Endothelial cell of umbilical vein (primary cell): Measurements from ENCODE around the gene SLC9A9. TPM values are rescaled to one million over a fixed set of nuclear protein-coding genes. Genes with fewer than 3 reads are reported as not detected.

Experiments used
- BruUV-seq: library from RNA; stranded (reverse); fragments of 400-500 nt; replicated peaks from 2 replicates; lab custom pipeline; 2021; lab: Mats Ljungman, UMichigan
- CTCF ChIA-PET: fragments of 300-600, 350-600 bp; sonication (Branson Sonifier 250); formaldehyde crosslinking; loops from one replicate; lab custom pipeline; 2021; ENCODE audit warnings: antibody characterized with exemption, inconsistent platforms; lab: Charles Lee
- POLR2A ChIA-PET: fragments of 300-600, 350-600 bp; sonication (Branson Sonifier 250); formaldehyde crosslinking; loops from one replicate; lab custom pipeline; 2021; ENCODE audit warnings: antibody characterized with exemption, inconsistent platforms; lab: Charles Lee
- DNase-seq: peaks from one replicate; pipeline ENCODE4 v3.0.0-alpha.2; 2011; ENCODE audit warnings: low read depth, low spot score
- FAIRE-seq: peaks from 2 replicates; lab custom pipeline; 2011; peaks lifted over from hg19 to GRCh38; lab: Jason Lieb, UNC
- H2AFZ ChIP-seq: 2 replicates; pipeline ENCODE4 v1.6.0; 2012; ENCODE audit warnings: low read depth, low read length, control low read depth, inconsistent platforms
- H3K27ac ChIP-seq: 2 replicates; pipeline ENCODE4 v1.5.1; 2011; ENCODE audit warnings: low read depth, mild to moderate bottlenecking, control low read depth, low read length, moderate library complexity; ENCODE audit not compliant: insufficient read depth
- H3K27me3 ChIP-seq, 2 experiments: 2 replicates each; pipeline versions ENCODE4 v1.6.0 to v1.6.1; 2011; ENCODE audit warnings: low read length in 2 of 2, mixed read lengths in 1 of 2; ENCODE audit not compliant: control insufficient read depth in 2 of 2, insufficient read depth in 2 of 2
- H3K36me3 ChIP-seq, 2 experiments: 2 replicates in 1 of 2; 3 replicates in 1 of 2; pipeline ENCODE4 v1.5.1; 2011; ENCODE audit warnings: low read length in 2 of 2, mild to moderate bottlenecking in 1 of 2, moderate library complexity in 1 of 2; ENCODE audit not compliant: control insufficient read depth in 2 of 2, insufficient read depth in 2 of 2; ENCODE audit errors: extremely low read depth in 1 of 2
- H3K4me1 ChIP-seq: 3 replicates; pipeline ENCODE4 v1.5.1; 2011; ENCODE audit warnings: mild to moderate bottlenecking, low read length; ENCODE audit not compliant: control insufficient read depth, insufficient read depth; ENCODE audit errors: extremely low read depth
- H3K4me2 ChIP-seq: 2 replicates; pipeline ENCODE4 v1.6.1; 2011; ENCODE audit warnings: low read length, control low read depth, mixed read lengths; ENCODE audit not compliant: insufficient read depth
- H3K4me3 ChIP-seq, 3 experiments: fragments of 200-600 bp in 1 of 3; sonication (generic), shearing (Covaris generic) in 1 of 3; replicated peaks in 1 of 3; 2 replicates each; pipeline ENCODE4 v1.5.1; 2011 to 2016; ENCODE audit warnings: control low read depth in 3 of 3, low read length in 3 of 3, mild to moderate bottlenecking in 2 of 3, inconsistent platforms in 1 of 3, low read depth in 1 of 3, moderate library complexity in 1 of 3; ENCODE audit not compliant: insufficient read depth in 1 of 3
- H3K79me2 ChIP-seq: 2 replicates; pipeline ENCODE4 v1.6.0; 2012; ENCODE audit warnings: low read length, inconsistent platforms; ENCODE audit not compliant: control insufficient read depth, insufficient read depth
- H3K9ac ChIP-seq: replicated peaks from 2 replicates; pipeline ENCODE3; 2011; ENCODE audit warnings: low read length, control low read depth; ENCODE audit not compliant: insufficient read depth; ENCODE audit errors: extremely low read depth
- H3K9me1 ChIP-seq: replicated peaks from 3 replicates; pipeline ENCODE4 v1.6.0; 2011; ENCODE audit warnings: mild to moderate bottlenecking, low read length; ENCODE audit not compliant: control insufficient read depth, insufficient read depth; ENCODE audit errors: extremely low read depth
- H3K9me3 ChIP-seq: replicated peaks from 2 replicates; pipeline ENCODE4 v1.5.1; 2012; ENCODE audit warnings: low read length, inconsistent platforms; ENCODE audit not compliant: control insufficient read depth, insufficient read depth
- H4K20me1 ChIP-seq: replicated peaks from 2 replicates; pipeline ENCODE3; 2011; ENCODE audit warnings: mild to moderate bottlenecking, low read length; ENCODE audit not compliant: control insufficient read depth, insufficient read depth; ENCODE audit errors: extremely low read depth
- EZH2 ChIP-seq: IDR thresholded peaks from 2 replicates; pipeline ENCODE4 v1.6.1; 2012; ENCODE audit warnings: borderline replicate concordance, low read depth, mild to moderate bottlenecking, moderate library complexity, low read length, inconsistent platforms; ENCODE audit not compliant: severe bottlenecking
- FOS ChIP-seq: IDR thresholded peaks from 2 replicates; pipeline ENCODE4 v1.6.1; 2011; ENCODE audit warnings: mild to moderate bottlenecking, low read length, moderate library complexity, borderline replicate concordance; ENCODE audit not compliant: insufficient read depth
- GATA2 ChIP-seq: IDR thresholded peaks from 2 replicates; pipeline ENCODE4 v1.7.0; 2011; ENCODE audit warnings: low read depth, mild to moderate bottlenecking, moderate library complexity, mixed read lengths, low read length; ENCODE audit not compliant: insufficient read length, insufficient read depth
- JUN ChIP-seq: IDR thresholded peaks from 2 replicates; pipeline ENCODE4 v1.6.1; 2011; ENCODE audit warnings: borderline replicate concordance, low read depth; ENCODE audit not compliant: insufficient read length, insufficient read depth
- MYC ChIP-seq: IDR thresholded peaks from one replicate; pipeline ENCODE4 v1.6.1; 2011; ENCODE audit warnings: mild to moderate bottlenecking, low read depth, low read length
- POLR2A ChIP-seq: IDR thresholded peaks from 2 replicates; pipeline ENCODE4 v1.6.1; 2012; ENCODE audit warnings: low read depth, mild to moderate bottlenecking, control low read depth, low read length
- POLR2AphosphoS5 ChIP-seq: IDR thresholded peaks from 2 replicates; pipeline ENCODE4 v1.6.1; 2012; ENCODE audit warnings: low read depth, mild to moderate bottlenecking, control low read depth, low read length, moderate library complexity; ENCODE audit not compliant: insufficient read depth
- dilution Hi-C: fragments of 300-500 bp; cut with MboI; formaldehyde crosslinking; loops from one replicate; pipeline ENCODE4 v1.15.0; 2019; ENCODE audit warnings: low sequenced_read_pairs; ENCODE audit not compliant: extremely low pct_ligation_motif_present
- intact Hi-C: fragments of 100-400 bp; cut with micrococcal nuclease; formaldehyde crosslinking; loops from one replicate; pipeline ENCODE4 v1.10.0; 2022
- polyA plus RNA-seq, 4 experiments: library from polyadenylated mRNA; depleted of rRNA in 3 of 4; stranded (reverse) in 3 of 4; unstranded in 1 of 4; fragments of >200 nt; gene quantifications; 2 replicates each; pipeline versions ENCODE4 v1.2.1 to v1.2.3, GENCODE V29; 2011 to 2012; ENCODE audit warnings: missing spikeins in 1 of 4
- total RNA-seq: library from RNA; stranded (reverse); gene quantifications from 2 replicates; pipeline ENCODE4 v1.2.3, GENCODE V29; 2021
- TF ChIP-seq, protein P1 (sequence below), 2 donors: IDR thresholded peaks; 1 replicate in 1 of 2; 2 replicates in 1 of 2; pipeline ENCODE4 v1.5.1; 2011; ENCODE audit warnings: low read length in 2 of 2, mild to moderate bottlenecking in 2 of 2, moderate library complexity in 2 of 2, control low read depth in 1 of 2, inconsistent platforms in 1 of 2, low read depth in 1 of 2; ENCODE audit not compliant: insufficient read depth in 1 of 2; ENCODE audit errors: extremely low read depth in 1 of 2
- TF ChIP-seq, protein P2 (sequence below): IDR thresholded peaks from 2 replicates; pipeline ENCODE4 v1.6.1; 2011; ENCODE audit not compliant: insufficient read depth, insufficient read length

SLC9A9 gene
- total and polyA plus RNA-seq, 2 donors (not counting 3 experiments of a cell fraction or from before 2014, with no cell fraction given) = 1.5 to 1.8 TPM

DNA sequence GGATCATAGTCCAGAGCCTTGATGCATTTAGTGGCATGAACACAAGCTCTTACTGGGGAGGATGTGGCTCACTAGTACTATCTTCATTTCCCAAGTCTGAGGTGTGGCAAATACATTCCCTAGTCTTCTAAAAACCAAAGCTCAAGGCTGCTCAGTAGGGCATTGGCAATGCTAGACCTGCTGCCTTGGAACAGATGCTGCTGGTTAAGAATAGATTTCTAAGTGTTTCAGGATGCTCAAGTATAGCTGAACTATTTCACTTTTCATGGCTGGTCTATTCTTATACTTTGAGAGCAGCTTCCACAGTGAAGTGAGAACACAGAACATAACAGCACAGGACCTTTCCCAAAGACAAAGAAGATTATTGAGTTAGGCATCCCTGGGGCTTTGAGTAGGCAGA, 549.9 kb downstream of the SLC9A9 start:
- no peak overlapping the region for H2AFZ ChIP-seq
- H4K20me1 ChIP-seq = no peaks in the 10 kb centered on the region
- H3K79me2 ChIP-seq = no peaks in the 10 kb centered on the region
- dilution Hi-C loops = no loop called here
- no peak overlapping the region for H3K9ac ChIP-seq
- H3K4me3 ChIP-seq = no peak overlapping the region
- ChIA-PET POLR2A (no interaction called here), CTCF (interaction anchor here (1.0 to 1.4 kb wide), 2 partner anchors 35 to 375 kb away, joined by 3 read pairs; no protein-coding TSS in a partner anchor)
- TF ChIP-seq POLR2A (no peak), EZH2 (no peak), MYC (no peak), JUN (no peak), POLR2AphosphoS5 (no peak), GATA2 (no peak), FOS (no peak)
- TF ChIP-seq, protein P1, sequence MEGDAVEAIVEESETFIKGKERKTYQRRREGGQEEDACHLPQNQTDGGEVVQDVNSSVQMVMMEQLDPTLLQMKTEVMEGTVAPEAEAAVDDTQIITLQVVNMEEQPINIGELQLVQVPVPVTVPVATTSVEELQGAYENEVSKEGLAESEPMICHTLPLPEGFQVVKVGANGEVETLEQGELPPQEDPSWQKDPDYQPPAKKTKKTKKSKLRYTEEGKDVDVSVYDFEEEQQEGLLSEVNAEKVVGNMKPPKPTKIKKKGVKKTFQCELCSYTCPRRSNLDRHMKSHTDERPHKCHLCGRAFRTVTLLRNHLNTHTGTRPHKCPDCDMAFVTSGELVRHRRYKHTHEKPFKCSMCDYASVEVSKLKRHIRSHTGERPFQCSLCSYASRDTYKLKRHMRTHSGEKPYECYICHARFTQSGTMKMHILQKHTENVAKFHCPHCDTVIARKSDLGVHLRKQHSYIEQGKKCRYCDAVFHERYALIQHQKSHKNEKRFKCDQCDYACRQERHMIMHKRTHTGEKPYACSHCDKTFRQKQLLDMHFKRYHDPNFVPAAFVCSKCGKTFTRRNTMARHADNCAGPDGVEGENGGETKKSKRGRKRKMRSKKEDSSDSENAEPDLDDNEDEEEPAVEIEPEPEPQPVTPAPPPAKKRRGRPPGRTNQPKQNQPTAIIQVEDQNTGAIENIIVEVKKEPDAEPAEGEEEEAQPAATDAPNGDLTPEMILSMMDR (IDR thresholded peaks at IDR 0.05; ENCODE audit: extremely low read depth in 1 of 2, insufficient read depth in 1 of 2, low read depth in 1 of 2, low read length in 2 of 2) = no peak
- TF ChIP-seq, protein P2, sequence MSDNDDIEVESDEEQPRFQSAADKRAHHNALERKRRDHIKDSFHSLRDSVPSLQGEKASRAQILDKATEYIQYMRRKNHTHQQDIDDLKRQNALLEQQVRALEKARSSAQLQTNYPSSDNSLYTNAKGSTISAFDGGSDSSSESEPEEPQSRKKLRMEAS = no peak
- H3K4me2 ChIP-seq = no peak overlapping the region
- no peaks in the 10 kb centered on the region for H3K27me3 ChIP-seq
- H3K4me1 ChIP-seq = peaks cover 18% of the 10 kb centered on the region
- H3K36me3 ChIP-seq = no peaks in the 10 kb centered on the region
- no peaks in the 10 kb centered on the region for H3K9me1 ChIP-seq
- FAIRE-seq = no peak
- no peaks in the 10 kb centered on the region for H3K9me3 ChIP-seq
- intact Hi-C loops = no loop called here
- DNase-seq = no peak
- BruUV-seq = no TSS peak
- H3K27ac ChIP-seq = no peak overlapping the region
